ENCODE data around the gene ANKMY1. TPM values are rescaled to one million over a fixed set of nuclear protein-coding genes. Genes with fewer than 3 reads are reported as not detected.
A peak's percentile ranks its signal among the peaks of the same experiment; 100 is the strongest.

ANKMY1 gene
- total RNA-seq (2021; ENCODE audit: unreplicated experiment) (28.3 TPM), Bru-seq, nascent RNA (percentile 80 among the genes with signal in this experiment), BruChase-seq, experiment 1, labeled RNA remaining after a 6-hour chase (percentile 73 among the genes with signal in this experiment), BruChase-seq, experiment 2, labeled RNA remaining after a 2-hour chase (percentile 83 among the genes with signal in this experiment)
- polyA plus RNA-seq (2012), result 22.6 and 23.2 TPM in 2 replicates
- long read RNA-seq, full-length matches to known transcripts, result 13 of 42 reads
- long read RNA-seq, partial matches to known transcripts, result 1 of 42 reads
- long read RNA-seq, other reads (novel, unspliced or antisense), result 28 of 42 reads

- no peaks in the 10 kb centered on the region for H4K20me1 ChIP-seq (ENCODE audit: insufficient read depth)
- intact Hi-C loops (cut with micrococcal nuclease), result no loop called here
- peaks cover 17 to 31% of the 10 kb centered on the region in 2 experiments for H3K4me1 ChIP-seq (ENCODE audit: control insufficient read depth in 1 of 2, insufficient read depth in 2 of 2, low read length in 2 of 2)
- no peak within 1 kb of the TSS for H3K9ac ChIP-seq (ENCODE audit: low read length)
- RAD21 ChIA-PET (ENCODE audit: low non-redundant PET in 1 of 2, low total read pairs in 2 of 2, uncharacterized antibody in 2 of 2, unreplicated experiment in 2 of 2), result no interaction called here
- H3K27me3 ChIP-seq (ENCODE audit: insufficient read depth, low read length), result no peaks in the 10 kb centered on the region
- H3K9me2 ChIP-seq (ENCODE audit: insufficient read depth), result no peaks in the 10 kb centered on the region
- no peak within 1 kb of the TSS for H2AFZ ChIP-seq (ENCODE audit: low read depth, low read length, poor library complexity, severe bottlenecking)
- no peaks in the 10 kb centered on the region for H3K9me3 ChIP-seq (ENCODE audit: control insufficient read depth in 1 of 2, insufficient read depth in 1 of 2, low read depth in 1 of 2, low read length in 2 of 2)
- no peak within 1 kb of the TSS for H3K4me3 ChIP-seq (replicated peaks in 1 of 2; ENCODE audit: low read depth in 1 of 2, low read length in 2 of 2)
- TF ChIP-seq SP1 (IDR thresholded peaks at IDR 0.05; ENCODE audit: low read depth) (no peak), ZBTB33 (IDR thresholded peaks at IDR 0.05; ENCODE audit: extremely low read depth, insufficient replicate concordance, low read length) (no peak), CTCF (IDR thresholded peaks at IDR 0.05 in 2 of 3, conservative IDR thresholded peaks at IDR 0.05 in 1 of 3; ENCODE audit: borderline replicate concordance in 1 of 3, insufficient read depth in 1 of 3, low read depth in 2 of 3, low read length in 2 of 3) (no peak), FOSL1 (IDR thresholded peaks at IDR 0.05; ENCODE audit: low read depth) (no peak), POLR2A (IDR thresholded peaks at IDR 0.05; ENCODE audit: borderline replicate concordance, extremely low read depth, insufficient read depth, insufficient read length) (no peak), ZFX (IDR thresholded peaks at IDR 0.05) (no peak), SRF (IDR thresholded peaks at IDR 0.05; ENCODE audit: low read depth) (no peak), EGR1 (IDR thresholded peaks at IDR 0.05; ENCODE audit: low read depth) (no peak), YY1 (IDR thresholded peaks at IDR 0.05; ENCODE audit: extremely low read depth, insufficient replicate concordance, low read depth, low read length) (no peak), CBX3 (IDR thresholded peaks at IDR 0.05; ENCODE audit: low read depth) (no peak), RAD21 (IDR thresholded peaks at IDR 0.05; ENCODE audit: low read depth) (no peak), SIN3A (IDR thresholded peaks at IDR 0.05; ENCODE audit: low read depth) (no peak), ELF1 (IDR thresholded peaks at IDR 0.05; ENCODE audit: borderline replicate concordance, low read depth) (no peak)
- TF ChIP-seq, protein P1, sequence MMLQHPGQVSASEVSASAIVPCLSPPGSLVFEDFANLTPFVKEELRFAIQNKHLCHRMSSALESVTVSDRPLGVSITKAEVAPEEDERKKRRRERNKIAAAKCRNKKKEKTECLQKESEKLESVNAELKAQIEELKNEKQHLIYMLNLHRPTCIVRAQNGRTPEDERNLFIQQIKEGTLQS (IDR thresholded peaks at IDR 0.05), result no peak
- TF ChIP-seq, protein P2, sequence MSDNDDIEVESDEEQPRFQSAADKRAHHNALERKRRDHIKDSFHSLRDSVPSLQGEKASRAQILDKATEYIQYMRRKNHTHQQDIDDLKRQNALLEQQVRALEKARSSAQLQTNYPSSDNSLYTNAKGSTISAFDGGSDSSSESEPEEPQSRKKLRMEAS (IDR thresholded peaks at IDR 0.05), result no peak
- POLR2A ChIA-PET, result interaction anchor here (1.4 kb wide), 1 partner anchor 8 kb away, joined by 4 read pairs; no protein-coding TSS in a partner anchor
- H3K79me2 ChIP-seq (ENCODE audit: insufficient read depth, low read length), result peaks cover 65% of the 10 kb centered on the region
- BruUV-seq (replicated peaks), result no TSS peak
- CTCF ChIA-PET, result no interaction called here
- DNase-seq (ENCODE audit: low read depth, low spot score), result no peak
- peak within 1 kb of the TSS; percentile 80; the same call in 1 of the 2 replicates for H3K4me2 ChIP-seq (ENCODE audit: low read length)
- no peak for ATAC-seq
- no peak within 1 kb of the TSS; the same call in 1 of the 2 replicates for H3K27ac ChIP-seq (ENCODE audit: low read depth, low read length)
- peaks cover 0 to 6% of the 10 kb centered on the region in 2 experiments; a peak in 1 of 4 replicates for H3K36me3 ChIP-seq (ENCODE audit: control insufficient read depth in 1 of 2, insufficient read depth in 2 of 2, low read length in 2 of 2)
Measured at GRCh38 chr2:240557808-240558207, at the start of gene ANKMY1. Gene ANKMY1 (minus strand): TSS chr2:240557988. CDS start chr2:240557335, 653 bp downstream.

Data from HCT116 (cell line).